GM04504 (cell line): ENCODE results near the gene CUL4B.
"Not testable (repeated sequence)": the region's sequence is repeated elsewhere in the genome, so short reads cannot be mapped to it uniquely, and the experiment has no call there.

Experiments
- DNase-seq: peaks from one replicate; pipeline ENCODE4 v3.0.0-alpha.2; 2012; ENCODE audit warnings: low read depth

CUL4B gene

DNA sequence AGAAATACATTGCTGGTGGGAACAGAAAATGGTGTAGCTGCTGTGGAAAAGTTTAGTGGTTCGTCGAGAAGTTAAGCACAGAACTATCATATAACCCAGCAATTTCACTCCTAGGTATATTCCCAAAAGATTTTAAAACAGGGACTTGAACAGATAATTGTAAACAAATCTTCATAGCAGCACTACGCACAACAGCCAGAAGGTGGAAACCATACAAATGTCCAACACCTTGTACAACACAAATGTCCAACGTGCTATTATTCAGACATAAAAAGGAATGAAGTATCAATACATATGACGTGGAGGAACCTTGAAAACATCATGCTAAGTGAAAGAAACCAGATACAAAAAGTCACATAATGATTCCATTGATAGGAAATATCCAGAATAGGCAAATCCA, 37.9 kb downstream of the CUL4B start:
- DNase-seq: no peak

DNA sequence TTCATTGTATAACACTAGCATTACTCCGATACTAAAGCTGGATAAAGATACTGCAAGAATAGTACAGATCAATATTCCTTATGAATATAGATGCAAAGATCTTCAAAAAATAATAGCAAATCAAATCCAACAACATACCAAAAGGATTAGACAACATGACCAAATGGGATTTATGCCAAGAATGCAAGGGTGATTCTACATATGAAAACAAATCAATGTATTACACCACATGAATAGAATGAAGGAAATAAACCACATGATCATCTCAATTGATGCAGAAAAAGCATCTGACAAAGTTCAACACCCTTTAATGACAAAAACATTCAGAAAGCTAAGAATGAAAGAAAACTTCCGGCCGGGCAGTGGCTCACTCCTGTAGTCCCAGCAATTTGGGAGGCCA, 42.8 kb downstream of the CUL4B start:
- no peak for DNase-seq

DNA sequence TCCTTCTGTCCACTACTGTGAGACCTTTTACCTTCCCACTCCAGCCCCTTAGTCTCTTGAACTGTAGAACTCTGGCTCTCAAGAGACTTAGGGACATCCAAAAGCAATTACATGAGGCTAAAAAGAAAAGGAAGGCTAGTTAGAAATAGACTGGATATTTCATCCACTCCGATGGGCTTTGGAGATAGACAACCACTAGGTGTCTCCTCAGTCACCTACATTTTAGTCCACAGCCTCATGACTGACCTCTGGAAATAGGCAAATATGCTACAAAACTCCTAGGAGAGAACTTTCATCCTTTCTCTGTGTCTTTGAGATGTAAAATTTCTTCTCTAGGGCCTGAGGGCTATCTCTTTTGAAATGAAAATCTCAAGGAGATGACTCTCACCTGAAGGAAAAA, 46.5 kb downstream of the CUL4B start:
- DNase-seq: no peak

DNA sequence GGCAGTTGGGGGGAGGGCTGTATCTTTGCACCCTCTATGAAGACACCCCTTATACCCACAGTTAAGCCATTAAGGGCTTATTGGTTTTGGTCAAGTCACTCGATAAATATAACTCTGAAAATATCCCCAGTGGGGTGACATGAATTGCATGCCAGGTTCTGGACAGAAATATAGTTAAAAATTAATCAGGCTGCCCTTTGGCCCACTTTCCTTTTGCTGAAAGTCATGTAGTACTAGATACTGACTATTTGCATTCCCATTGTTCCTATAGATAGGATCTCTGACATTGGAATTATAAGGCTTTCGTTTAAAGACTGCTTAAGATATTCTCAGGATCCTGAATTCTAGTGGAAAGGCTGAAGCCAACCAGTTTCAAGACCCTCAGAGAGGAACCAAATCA, 48.1 kb downstream of the CUL4B start:
- DNase-seq: no peak

DNA sequence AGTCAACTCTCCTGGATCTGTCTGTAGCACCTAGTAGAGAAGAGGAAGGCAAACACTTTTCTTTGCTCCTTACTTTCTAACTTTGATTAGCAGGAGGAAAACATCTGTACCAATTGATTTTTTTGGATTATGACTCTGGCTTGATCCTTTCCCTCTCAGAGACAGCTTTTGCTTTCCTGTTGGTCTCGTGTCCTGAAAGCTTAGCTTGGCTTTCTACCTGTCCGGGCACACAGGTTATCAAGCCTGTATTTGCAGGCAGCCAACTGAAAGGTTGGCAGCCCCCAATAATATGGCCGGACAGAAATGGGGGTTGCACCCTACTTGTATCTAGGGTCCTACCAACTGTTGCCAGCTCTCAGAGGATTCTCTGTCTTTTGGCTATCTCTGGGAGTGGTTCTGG, 48.5 kb downstream of the CUL4B start:
- no peak for DNase-seq

DNA sequence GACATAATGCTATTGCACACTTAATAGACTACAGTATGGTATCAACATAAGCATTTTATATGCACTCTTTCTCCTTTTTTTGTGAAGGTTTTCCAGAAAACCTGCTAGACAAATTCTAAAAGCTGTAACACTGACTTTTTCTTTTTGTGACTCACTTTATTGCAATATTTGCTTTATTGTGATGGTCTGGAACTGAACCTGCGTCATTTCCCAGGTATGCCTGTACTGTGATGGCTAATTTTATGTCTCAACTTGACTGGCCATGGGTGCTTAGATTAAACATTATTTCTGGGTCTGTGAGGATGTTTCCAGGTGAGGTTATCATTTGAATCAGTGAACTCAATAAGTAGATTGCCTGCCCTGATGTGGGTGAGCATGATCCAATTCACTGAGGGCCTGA, 56.2 kb downstream of the CUL4B start:
- DNase-seq: no peak

DNA sequence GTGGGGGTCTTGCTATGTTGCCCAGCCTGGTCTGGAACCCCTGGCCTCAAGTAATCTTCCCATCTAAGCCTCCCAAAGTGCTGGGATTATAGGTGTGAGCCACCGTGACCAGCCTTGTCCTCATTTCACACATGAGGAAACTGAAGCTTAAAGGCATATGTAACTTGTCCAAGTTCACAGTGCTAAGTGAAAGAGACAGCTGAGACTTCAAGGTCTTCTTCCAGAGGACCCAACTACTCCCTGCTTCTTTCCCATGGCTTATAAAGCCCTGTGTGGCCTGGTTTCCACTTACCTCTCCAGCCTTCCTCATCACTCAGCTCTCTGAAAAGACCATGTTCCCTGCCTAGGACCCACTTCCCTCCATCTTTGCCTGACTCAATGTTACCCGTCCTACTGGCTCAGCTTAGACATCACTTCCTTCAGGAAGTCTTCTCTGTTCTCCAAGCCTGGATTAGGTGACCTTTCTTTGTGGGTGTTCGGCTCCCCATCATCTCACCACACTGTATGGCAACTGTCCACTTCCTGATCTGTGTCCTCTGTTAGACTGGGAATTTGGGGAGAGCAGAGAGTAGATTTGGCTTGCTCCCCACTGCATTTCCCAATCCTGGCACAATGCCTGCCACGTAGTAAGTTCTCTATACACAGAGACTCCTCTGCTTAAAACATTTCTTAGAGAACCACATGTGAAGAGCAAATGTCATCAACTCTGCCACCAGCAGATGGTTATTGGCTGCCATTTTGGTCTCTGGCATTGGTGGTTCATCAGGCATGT, 61.3 kb downstream of the CUL4B start:
- no peak for DNase-seq

DNA sequence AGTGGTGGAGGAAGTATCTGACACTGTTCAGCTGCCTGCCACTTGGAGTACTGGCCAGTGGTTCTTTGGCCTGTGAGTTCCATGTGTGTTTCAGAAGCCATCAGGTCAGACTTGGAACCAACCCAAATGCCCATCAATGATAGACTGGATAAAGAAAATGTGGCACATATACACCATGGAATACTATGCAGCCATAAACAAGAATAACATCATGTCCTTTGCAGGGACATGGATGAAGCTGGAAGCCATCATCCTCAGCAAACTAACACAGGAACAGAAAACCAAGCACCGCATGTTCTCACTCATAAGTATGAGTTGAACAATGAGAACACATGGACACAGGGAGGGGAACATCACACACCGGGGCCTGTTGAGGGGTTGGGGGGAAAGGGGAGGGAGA, 70.6 kb downstream of the CUL4B start:
- not testable (repeated sequence) for DNase-seq

DNA sequence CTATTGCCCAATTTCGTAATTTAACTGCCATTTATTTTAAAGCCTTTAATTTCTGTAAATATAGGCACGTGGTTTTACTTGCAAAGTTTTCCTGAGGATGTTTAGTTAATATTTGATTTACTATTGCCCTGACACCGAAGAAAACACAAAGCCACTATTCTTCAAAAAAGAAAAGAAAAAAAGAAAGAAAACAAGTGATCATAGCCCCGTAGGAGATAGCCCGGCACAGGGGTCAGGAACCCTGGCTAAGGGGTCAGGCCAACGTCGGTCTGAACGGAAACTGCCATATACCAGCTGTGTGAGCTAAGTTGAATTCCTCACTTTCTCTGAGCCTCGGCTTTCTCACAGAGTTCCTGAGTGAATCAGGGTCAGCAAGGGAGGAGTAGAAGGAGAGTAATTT, 74.0 kb downstream of the CUL4B start:
- DNase-seq: no peak

DNA sequence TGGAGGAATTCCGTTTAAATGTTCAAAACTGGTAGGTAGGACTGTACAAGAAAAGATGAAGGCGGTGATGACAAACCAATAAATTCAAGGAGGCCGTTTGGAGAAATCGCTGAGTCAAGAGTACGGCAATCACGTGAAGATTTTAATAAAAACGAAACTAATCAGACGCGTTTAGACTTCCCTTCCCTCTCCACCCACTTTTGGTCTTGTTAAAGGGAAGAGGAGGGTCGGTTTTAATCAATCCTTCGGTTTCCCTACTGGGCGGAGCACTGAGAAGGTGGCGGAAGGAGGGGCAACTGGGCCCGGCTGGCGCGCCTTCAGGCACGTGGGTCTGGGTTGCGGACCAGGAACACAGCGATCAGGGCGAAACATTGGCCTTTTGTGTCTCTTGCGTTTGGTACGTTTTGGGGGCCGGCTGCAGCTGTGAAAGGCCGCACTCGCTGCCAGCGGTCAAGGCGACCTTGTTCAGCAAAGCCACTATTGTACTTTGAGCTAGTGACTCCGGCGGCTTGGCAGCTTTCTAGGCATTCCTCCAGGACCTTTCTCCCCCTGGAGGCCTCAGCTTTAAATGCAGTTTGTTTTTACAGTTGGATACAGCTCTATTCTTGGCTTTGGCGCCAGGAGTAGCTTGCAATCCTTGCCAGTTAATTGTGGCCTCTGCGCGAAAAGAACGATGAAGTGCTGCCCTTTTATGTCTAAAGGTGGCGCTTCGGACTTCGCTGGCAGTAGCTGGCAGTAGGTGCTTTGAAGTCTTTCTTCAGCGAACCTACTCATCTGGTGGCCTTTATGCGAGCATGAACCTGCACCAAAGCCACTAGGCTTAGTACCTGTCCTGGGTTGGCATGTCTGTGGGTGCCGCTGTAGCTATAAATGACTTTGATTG, 74.9 kb downstream of the CUL4B start:
- DNase-seq: peak; percentile 43

DNA sequence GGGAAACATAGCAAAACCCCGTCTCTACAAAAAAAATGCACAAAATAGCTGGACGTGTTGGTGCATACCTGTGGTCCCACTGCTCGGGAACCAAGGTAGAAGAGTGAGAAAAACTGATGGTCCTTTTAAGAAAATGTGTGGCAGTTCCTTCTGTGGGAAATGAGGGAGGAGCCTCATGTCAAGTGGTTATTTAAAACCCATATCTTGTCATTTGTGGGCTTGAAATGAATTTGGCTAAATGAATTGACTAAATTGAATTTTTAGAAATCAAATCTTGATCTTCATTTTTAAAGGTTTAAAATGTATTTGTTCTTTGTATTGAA, 75.5 kb downstream of the CUL4B start:
- no peak for DNase-seq

DNA sequence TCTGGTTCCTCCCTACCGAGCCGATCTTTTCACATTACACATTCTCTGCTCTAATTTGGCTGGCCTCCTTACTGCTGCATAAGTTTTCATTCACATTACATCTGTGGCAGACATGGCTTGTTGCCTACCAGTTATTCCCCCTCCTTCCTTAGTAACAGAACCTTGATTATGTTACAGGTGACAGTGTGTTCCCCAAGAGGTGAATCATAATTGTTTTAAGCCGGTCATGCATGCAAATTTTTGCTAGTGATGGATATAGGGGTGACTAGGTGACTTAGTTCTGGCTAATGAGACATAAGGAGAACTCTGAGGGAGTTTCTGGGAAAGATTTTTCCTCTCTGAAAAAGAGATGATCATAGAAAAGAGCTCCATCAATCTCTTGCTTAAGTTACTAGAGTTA, 83.3 kb downstream of the CUL4B start:
- no peak for DNase-seq

DNA sequence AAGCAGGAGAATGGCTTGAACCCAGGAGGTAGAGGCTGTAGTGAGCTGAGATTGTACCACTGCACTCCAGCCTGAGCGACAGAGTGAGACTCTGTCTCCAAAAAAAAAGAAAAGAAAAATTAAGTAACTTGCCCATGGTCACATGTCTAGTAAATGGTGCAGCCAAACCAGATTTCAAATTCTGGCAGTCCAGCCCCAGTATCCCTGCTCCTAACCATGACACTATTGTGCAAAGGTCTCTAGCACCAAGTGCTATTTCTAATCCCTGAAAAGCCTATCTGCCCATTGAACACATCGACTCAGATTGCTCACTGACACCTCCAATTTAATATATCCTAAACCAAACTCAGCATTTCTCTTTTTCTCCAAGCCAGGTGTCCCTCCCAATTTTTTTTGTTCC, 84.0 kb downstream of the CUL4B start:
- no peak for DNase-seq

DNA sequence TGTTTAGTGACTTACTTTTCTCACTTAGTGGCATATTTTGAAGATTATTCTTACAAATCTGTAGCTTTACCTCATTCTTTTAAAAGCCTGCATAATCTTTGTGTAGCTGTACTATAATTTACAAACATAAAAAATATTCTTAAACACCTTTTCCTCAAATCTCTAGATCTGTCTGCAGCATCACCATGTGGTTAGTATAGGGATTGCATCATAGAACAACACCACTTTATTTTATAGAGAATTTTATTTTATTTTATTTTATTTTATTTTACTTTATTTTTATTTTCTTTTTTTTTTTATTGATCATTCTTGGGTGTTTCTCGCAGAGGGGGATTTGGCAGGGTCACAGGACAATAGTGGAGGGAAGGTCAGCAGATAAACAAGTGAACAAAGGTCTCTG, 85.3 kb downstream of the CUL4B start:
- DNase-seq: not testable (repeated sequence)
